HUES48 (cell line): ENCODE measurements around the gene IPPK.
A peak's percentile ranks its signal among the peaks of the same experiment; 100 is the strongest.

Experiments used
- H3K27ac ChIP-seq: one replicate; pipeline ENCODE4 v1.7.0; 2013; ENCODE audit warnings: low read depth, low read length, inconsistent platforms
- H3K27me3 ChIP-seq: 2 replicates; pipeline ENCODE4 v1.6.1; 2013; ENCODE audit warnings: mild to moderate bottlenecking, low read length; ENCODE audit not compliant: control insufficient read depth, insufficient read depth
- H3K36me3 ChIP-seq: 2 replicates; pipeline ENCODE4 v1.6.1; 2013; ENCODE audit warnings: low read length; ENCODE audit not compliant: control insufficient read depth, insufficient read depth
- H3K4me1 ChIP-seq: 2 replicates; pipeline ENCODE4 v1.6.1; 2013; ENCODE audit warnings: mild to moderate bottlenecking, low read length; ENCODE audit not compliant: control insufficient read depth, insufficient read depth
- H3K4me3 ChIP-seq: 2 replicates; pipeline ENCODE4 v1.5.1; 2013; ENCODE audit warnings: mild to moderate bottlenecking, low read depth, low read length
- H3K9ac ChIP-seq: 2 replicates; pipeline ENCODE4 v1.6.1; 2013; ENCODE audit warnings: mild to moderate bottlenecking, low read depth, low read length, moderate library complexity
- H3K9me3 ChIP-seq: 2 replicates; pipeline ENCODE4 v1.6.1; 2013; ENCODE audit warnings: low read length; ENCODE audit not compliant: control insufficient read depth, insufficient read depth

IPPK gene

DNA sequence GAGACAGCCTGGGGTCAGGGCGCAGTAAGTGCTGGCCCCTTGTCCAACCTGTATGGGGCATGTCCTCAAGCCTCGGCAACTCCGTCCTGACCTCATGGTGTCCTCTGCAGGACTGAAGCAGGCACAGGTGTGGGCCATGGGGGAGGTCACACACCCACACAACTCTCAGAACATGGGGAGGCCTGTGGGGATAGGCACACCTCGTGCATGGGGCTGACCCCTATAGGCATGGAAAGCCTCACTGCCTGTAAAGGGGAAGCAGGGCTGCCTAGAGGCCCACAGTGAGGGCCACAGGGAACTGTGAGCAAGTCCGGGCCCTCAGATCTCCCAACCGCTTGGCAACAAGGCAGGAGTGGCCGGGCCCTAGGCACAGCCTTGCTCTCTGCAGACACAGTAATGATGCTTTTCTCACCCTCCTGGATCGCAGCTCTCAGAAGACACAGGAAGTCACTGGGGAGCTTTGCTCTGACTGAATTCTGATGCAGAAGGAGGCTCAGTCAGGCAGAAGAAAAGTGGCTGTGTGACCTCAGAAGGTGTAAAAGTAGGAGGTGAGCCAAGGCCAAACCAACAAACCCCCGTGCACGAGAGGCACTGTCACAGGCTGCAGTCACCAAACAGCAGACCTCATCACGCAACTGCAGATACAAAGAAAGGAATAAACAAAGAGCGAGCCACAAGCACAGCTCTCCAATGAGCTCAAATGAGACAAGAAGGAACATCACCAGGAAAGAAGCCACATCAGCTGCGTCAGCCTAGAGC lies 5.4 kb downstream of the IPPK start:
- no peaks in the 10 kb centered on the region for H3K27me3 ChIP-seq
- peaks cover 12% of the 10 kb centered on the region for H3K4me1 ChIP-seq
- no peaks in the 10 kb centered on the region for H3K9me3 ChIP-seq
- peak overlapping the region; percentile 6 for H3K27ac ChIP-seq
- H3K36me3 ChIP-seq, result peaks cover 11% of the 10 kb centered on the region; the same call in 1 of the 2 replicates
- H3K9ac ChIP-seq, result no peak overlapping the region
- H3K4me3 ChIP-seq, result no peak overlapping the region

DNA sequence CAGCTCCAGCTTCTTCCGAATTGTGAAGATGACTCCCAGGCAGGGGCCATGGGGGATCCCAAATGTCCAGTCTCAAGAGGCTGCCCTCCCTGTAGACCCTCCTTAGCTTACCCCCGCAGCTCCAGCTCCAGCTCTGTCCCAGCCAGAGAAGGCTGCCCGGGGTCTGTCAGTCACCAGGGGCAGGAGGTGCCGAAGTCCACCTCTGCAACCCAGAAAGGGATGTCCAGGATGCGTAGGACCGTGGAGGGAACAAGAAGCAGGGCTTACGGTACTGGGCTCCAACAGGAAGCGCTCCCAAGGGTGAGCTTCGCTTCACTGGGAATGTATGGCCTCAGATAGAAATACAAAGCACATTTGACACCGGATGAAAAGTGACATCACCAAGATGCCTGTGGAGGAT lies 6.0 kb downstream of the IPPK start:
- H3K4me1 ChIP-seq, result peaks cover 15% of the 10 kb centered on the region
- no peaks in the 10 kb centered on the region for H3K27me3 ChIP-seq
- H3K9ac ChIP-seq, result no peak overlapping the region
- peaks cover 11% of the 10 kb centered on the region; the same call in 1 of the 2 replicates for H3K36me3 ChIP-seq
- H3K9me3 ChIP-seq, result no peaks in the 10 kb centered on the region
- H3K27ac ChIP-seq, result no peak overlapping the region
- H3K4me3 ChIP-seq, result no peak overlapping the region

DNA sequence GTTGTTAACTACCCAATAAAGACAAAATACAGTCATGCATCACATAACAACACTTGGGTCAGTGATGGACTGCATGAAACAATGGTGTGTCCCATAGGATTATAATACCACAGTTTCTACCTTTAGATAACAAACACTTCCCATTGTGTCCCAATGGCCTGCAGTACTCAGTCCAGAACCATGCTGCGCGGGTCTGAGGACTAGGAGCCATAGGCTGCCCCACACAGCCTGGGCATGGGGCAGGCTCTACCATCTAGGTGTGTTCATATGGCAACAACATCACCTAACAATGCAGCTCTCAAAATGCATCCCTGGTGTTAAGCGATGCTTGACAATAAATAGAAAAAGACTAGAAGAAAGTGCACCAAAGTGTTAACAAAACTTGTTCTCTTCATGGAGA lies 6.8 kb downstream of the IPPK start:
- Histone ChIP-seq H3K36me3 (peaks cover 13% of the 10 kb centered on the region), H3K4me3 (no peak overlapping the region), H3K9ac (no peak overlapping the region), H3K4me1 (peaks cover 11% of the 10 kb centered on the region), H3K27ac (no peak overlapping the region), H3K9me3 (no peaks in the 10 kb centered on the region), H3K27me3 (no peaks in the 10 kb centered on the region)

DNA sequence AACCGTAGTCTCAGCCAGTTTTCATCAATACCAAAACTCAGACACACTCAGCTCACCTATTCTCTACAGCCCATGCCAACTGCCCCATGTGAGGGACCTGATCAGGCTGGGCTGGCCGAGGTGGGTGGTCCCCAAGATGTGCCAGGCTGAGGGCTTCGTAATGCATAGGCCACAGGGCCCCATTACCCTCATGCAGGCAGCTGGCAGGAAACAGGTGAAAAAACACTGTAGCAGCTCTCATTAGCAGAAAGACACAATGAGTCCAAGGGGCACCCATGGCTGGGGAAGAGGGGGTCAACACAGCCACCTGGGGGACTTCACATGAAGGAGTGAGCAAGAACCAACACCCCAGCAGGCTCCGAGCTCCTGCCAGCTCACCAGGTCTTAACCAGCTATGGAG lies 8.2 kb downstream of the IPPK start:
- no peaks in the 10 kb centered on the region for H3K9me3 ChIP-seq
- H3K4me1 ChIP-seq, result peaks cover 11% of the 10 kb centered on the region
- no peak overlapping the region for H3K4me3 ChIP-seq
- H3K27ac ChIP-seq, result no peak overlapping the region
- no peaks in the 10 kb centered on the region for H3K27me3 ChIP-seq
- no peak overlapping the region for H3K9ac ChIP-seq
- peaks cover 11% of the 10 kb centered on the region for H3K36me3 ChIP-seq

DNA sequence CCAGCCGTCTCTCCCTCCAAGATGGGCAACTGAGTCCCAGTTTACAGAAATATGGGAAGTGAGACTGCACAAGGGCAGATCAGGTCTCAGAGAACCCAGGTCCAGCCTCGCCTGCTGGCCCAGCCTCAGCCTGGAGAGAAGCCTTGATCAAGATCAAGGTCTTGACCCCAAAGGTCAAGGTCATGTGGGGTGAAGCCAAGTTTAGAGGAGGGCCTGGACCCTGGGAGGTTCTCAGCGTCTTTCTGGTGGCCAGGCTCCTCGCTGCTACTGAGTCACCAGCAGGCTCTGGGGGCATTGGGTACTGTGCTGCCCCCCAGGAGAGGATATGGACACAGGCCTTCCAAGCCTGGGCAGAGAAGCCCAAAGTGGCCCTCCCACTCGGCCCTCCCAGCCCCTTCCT lies 8.8 kb downstream of the IPPK start:
- Histone ChIP-seq H3K9me3 (no peaks in the 10 kb centered on the region), H3K4me1 (peaks cover 11% of the 10 kb centered on the region), H3K9ac (no peak overlapping the region), H3K27me3 (no peaks in the 10 kb centered on the region), H3K36me3 (peaks cover 10% of the 10 kb centered on the region), H3K4me3 (no peak overlapping the region), H3K27ac (no peak overlapping the region)

DNA sequence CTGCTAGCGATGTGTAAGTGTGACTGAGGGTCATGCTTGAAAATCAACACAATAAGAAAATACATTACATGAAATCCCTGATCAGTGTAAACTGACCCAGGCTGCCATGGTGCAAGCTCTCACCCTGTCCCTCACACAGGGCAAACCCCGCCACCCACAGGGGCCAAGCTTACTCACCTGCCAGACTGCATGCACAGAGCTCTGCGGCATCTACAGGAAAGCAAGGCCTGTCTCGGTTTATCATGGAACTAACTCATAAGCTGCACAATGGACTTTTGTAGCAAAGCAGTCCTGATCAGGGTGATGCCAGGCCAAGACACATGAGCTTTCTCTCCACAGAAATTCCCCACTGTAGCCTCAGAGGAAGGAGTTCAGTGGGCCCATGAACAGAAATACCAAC lies 9.7 kb downstream of the IPPK start:
- H3K36me3 ChIP-seq, result peaks cover 11% of the 10 kb centered on the region

DNA sequence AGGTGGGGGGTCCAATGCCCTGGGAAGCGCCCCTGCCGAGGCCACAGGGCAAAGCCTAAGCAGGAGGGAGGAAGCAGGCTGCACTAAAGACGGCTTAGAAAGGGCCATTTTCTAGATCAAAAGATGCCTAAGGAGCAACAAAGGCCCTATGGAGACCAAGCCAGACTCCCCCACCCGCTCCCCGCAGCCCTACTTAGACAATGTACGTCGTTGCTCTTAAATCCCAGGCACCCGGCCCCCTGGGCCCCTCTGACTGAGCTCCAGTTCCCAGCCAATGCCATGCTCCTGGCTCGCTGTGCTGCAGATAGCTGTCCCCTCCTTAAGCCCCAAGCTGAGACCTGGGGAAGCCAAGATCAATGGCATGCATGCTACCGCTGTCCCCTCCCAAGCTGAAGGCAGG lies 10.3 kb downstream of the IPPK start:
- Histone ChIP-seq H3K4me1 (peaks cover 11% of the 10 kb centered on the region), H3K9ac (no peak overlapping the region), H3K9me3 (no peaks in the 10 kb centered on the region), H3K27me3 (no peaks in the 10 kb centered on the region), H3K27ac (peak overlapping the region; percentile 48), H3K36me3 (peaks cover 11% of the 10 kb centered on the region), H3K4me3 (no peak overlapping the region)

More for the DNA sequence above, 9.7 kb downstream of the IPPK start:
- Histone ChIP-seq H3K4me1 (peaks cover 11% of the 10 kb centered on the region), H3K9ac (no peak overlapping the region), H3K9me3 (no peaks in the 10 kb centered on the region), H3K27ac (no peak overlapping the region), H3K27me3 (no peaks in the 10 kb centered on the region), H3K4me3 (no peak overlapping the region)

DNA sequence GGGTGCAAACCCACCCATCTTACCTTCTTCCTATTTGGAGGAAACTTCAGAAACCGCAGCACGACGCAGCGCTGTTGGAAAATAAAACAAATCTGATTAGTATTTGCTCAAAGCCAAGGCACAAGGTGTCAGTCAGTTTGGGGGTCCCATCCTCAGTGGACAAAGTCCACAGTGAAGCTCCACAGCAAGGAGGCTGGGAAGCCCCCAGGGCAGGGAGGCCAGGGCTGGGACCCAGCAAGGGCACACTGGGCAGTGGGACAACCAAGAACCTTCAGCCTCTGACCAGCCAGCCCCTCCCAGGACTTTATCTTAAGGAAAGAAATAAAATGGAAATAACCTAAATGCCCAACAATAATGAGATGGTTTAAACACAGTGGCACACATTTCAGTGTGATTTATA lies 11.3 kb downstream of the IPPK start:
- Histone ChIP-seq H3K36me3 (peaks cover 11% of the 10 kb centered on the region), H3K27me3 (no peaks in the 10 kb centered on the region), H3K27ac (no peak overlapping the region), H3K4me3 (no peak overlapping the region), H3K9me3 (no peaks in the 10 kb centered on the region), H3K4me1 (peaks cover 11% of the 10 kb centered on the region), H3K9ac (no peak overlapping the region)

DNA sequence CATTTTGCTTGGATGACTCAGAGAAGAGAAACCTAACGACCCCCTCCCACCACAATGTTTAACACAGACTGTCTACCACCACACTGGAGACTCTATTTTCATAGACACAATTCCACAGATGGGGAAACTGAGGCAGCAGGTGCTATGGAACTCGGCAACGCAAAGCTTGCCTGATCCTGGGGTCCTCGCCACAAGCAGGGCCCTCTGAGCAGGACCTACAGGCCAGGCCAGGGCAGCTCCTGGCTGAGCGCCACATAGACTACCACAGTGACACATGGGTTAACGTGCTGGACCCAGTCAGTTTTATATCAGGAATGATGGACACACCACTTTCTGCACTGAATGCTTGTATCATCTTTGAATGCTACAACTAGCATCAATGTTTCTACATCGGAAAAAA lies 11.8 kb downstream of the IPPK start:
- H3K27me3 ChIP-seq, result no peaks in the 10 kb centered on the region
- peaks cover 13% of the 10 kb centered on the region for H3K36me3 ChIP-seq
- H3K4me1 ChIP-seq, result peaks cover 11% of the 10 kb centered on the region
- H3K9me3 ChIP-seq, result no peaks in the 10 kb centered on the region
- H3K27ac ChIP-seq, result no peak overlapping the region
- no peak overlapping the region for H3K9ac ChIP-seq
- no peak overlapping the region for H3K4me3 ChIP-seq

DNA sequence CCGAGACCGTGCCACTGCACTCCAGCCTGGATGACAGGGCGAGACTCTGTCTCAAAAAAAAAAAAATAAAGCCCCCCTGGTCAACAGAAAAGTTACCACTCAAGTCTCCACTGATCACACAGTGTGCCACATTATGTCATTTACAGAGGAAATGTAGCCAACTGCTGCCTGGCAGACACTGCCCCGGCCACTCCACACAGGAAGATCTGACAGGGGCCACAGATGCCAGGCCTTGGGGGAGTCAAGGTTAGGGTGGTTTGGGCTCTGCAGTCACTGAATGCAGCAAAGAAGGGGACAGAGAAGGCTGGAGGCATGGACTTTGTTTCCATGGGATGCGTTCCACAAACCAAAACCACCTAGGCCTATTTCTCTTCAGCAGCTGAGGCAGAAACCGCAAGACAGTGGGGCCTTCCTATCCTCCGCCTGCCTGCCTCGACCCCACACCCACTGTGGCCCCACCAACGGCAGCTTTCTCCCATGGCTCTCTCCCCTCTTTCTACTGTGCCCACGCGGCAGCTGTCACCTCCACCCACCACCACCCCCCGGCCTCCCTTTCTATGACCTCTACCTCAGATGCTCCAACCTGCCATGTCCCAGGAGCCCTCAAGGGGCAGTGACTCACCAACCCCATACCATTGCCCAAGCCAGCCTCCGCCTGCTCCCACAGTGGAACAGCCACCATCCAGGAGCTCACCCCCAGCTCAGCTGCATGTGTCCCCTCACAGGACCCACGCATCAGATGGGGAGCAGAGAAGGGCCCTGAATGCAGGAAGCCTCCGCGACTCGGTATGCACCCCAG lies 12.4 kb downstream of the IPPK start:
- Histone ChIP-seq H3K27me3 (no peaks in the 10 kb centered on the region), H3K9me3 (no peaks in the 10 kb centered on the region), H3K27ac (no peak overlapping the region), H3K4me1 (peaks cover 11% of the 10 kb centered on the region), H3K36me3 (peaks cover 18% of the 10 kb centered on the region), H3K4me3 (no peak overlapping the region), H3K9ac (no peak overlapping the region)

DNA sequence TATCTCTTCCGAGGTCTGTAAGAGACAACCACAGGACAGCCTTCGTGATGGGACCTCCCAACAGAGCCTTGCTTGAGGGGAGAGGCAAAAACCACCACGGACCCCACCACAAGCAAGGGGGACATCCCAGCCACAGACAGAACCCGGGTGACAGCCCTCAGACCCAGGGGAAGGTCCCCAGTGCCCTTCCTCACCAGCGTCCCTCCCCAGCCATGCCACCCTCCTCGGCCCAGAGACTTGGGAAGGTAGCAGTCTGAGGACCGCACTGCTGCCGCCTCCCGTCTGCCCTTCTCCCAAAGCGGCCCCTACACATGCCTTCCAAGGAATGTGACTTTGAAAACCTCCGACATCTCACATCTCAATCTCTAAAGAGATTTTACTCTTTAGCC lies 13.4 kb downstream of the IPPK start:
- H3K9ac ChIP-seq, result no peak overlapping the region
- no peak overlapping the region for H3K27ac ChIP-seq

More for the DNA sequence above, 13.4 kb downstream of the IPPK start:
- H3K27me3 ChIP-seq, result no peaks in the 10 kb centered on the region
- no peaks in the 10 kb centered on the region for H3K9me3 ChIP-seq
- H3K4me1 ChIP-seq, result peaks cover 11% of the 10 kb centered on the region
- H3K36me3 ChIP-seq, result peaks cover 23% of the 10 kb centered on the region
- no peak overlapping the region for H3K4me3 ChIP-seq
